HG03575 (cell line): ENCODE results near the gene DDX43.
"Not testable (repeated sequence)": the region's sequence is repeated elsewhere in the genome, so short reads cannot be mapped to it uniquely, and the experiment has no call there.

Source experiments
- ATAC-seq: cut with Tn5 transposase; IDR thresholded peaks from one replicate; pipeline ENCODE4 v1.9.1; 2021; ENCODE audit not compliant: unreplicated experiment, insufficient number of reproducible peaks, low FRiP score; ENCODE audit errors: extremely low read depth

Gene DDX43

DNA sequence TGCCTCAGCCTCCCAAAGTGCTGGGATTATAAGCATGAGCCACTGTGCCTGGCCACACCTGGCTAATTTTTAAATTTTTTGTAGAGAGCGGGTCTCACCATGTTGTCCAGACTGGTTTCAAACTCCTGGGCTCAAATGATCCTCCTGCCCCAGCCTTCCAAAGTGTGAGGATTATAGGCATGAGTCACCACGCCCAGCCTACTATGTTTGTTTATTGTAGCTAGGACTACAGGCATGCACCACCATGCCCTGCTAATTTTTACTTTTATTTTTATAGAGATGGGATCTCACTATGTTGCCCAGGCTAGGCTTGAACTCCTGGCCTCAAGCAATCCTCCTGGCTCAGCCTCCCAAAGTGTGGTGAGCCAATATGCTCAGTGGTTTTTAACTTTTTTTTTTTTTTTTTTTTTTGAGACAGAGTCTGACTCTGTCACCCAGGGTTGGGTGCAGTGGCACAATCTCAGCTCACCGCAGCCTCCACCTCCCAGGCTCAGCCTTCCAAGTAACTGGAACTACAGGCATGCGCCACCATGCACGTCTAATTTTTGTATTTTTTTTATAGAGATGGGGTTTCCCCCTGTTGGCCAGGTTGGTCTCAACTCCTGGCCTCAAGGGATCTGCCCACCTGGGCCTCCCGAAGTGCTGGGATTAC is 12.0 kb upstream of the DDX43 start:
- ATAC-seq: no peak

DNA sequence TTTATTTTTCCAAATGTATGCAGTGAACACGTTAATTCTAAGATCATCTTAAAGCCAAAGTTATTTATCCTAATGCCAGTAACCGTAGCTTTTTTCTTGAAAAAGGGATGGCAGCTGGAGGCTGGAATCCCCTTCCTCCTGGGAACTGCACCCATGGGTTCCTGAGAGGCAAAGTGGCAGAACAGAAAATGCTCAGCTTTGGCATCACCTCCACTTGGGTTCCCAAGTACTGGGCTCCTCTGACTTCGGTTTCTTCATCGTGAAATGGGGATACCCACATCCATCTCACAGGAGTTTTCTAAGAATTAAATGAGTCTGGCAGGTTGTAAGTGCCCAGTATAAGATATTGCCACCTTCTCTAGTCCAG is 6.2 kb upstream of the DDX43 start:
- ATAC-seq: no peak

DNA sequence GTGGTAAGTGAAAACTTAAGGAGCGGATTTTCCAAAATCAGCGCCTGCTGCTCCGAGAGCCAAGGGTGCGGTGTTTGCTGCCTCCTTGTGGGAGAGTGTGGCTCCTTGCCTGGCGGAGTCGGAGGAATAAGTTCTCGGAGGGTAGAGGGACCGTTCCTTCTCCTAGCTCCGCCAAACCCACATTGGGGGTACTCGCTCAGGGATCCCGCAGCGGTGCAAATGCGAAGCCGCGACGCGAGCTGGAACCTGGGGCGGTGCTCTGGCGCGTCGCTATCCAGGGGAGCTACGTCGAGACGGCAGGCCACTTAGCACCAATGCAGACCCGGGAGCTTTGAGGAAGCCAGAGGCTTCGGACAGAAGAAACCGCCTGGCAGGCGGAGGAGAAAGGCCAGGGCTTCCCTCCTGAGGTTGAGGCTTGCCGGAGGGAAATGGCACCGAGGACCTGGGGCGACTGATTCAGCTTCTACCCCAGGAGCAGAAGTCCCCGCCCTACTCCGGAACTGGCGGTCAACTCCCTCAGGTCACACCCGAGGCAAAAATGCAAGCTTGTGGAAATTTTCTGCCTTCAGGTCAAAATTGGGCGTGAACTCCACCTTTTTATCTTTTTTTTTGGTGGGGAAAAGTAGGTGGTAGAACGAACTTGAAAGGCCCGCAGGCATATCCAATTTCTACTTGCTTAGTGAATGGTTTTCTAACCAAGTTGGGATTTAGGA is 5.7 kb upstream of the DDX43 start:
- no peak for ATAC-seq

DNA sequence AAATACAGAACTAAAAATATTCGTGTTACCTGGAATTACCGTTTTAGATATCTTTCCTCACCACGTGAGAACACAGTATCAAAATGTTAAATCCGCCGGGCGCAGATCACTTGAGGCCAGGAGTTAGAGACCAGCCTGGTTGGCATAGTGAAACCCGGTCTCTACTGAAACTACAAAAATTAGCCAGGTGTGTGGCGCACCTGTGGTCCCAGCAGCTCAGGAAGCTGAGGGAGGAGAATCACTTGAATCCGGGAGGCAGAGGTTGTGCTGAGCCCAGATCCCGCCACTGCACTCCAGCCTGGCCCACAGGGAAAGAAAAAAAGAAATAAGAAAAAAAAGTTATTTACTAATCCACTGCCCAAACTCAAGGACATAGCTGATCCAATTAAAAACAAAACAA is 4.8 kb upstream of the DDX43 start:
- ATAC-seq: no peak

- ATAC-seq: no peak
Measured at GRCh38 chr6:73391675-73392074, 3.0 kb upstream of the DDX43 start.

- not testable (repeated sequence) for ATAC-seq
Measured at GRCh38 chr6:73392188-73392587, 2.4 kb upstream of the DDX43 start.

- ATAC-seq: no peak
Measured at GRCh38 chr6:73393278-73393677, 1.4 kb upstream of the DDX43 start.

DNA sequence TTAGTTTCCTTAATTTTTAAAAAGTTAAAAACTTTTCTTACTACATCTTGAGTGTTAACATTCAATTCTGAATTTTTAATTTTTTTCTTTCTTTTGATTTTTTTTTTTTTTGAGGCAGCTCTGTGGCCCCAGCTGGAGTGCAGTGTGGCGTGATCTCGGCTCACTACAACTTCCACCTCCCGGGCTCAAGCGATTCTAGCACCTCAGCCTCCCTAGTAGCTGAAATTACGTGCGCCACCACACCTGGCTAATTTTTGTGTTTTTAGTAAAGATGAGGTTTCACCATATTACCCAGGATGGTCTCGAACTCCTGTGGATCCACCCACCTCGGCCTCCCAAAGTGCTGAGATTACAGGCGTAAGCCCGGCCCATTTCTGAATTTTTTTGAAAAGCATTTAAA is 1.2 kb downstream of the DDX43 start:
- no peak for ATAC-seq

GRCh38 chr6:73400656-73401055 is 6.0 kb downstream of the DDX43 start:
- ATAC-seq: no peak

DNA sequence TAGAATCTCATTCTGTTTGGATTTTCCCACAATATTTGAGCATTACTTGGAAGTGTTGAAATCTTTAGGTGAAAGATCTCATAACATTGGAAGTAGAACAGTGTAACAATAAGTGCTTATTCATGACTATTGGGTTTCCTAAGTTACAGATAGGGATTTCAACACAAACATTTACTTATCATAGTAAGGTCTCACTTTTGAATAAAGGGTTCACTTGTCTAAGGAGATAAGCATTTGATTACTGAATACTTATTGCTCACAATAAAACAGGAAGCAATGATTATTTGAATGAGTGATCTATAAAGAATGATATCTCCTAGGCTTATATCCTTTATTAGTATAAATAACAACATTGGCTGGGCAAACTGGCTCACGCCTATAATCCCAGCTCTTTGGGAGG is 14.8 kb downstream of the DDX43 start:
- ATAC-seq: no peak

- ATAC-seq: no peak
Measured at GRCh38 chr6:73413102-73413501, 18.5 kb downstream of the DDX43 start.

DNA sequence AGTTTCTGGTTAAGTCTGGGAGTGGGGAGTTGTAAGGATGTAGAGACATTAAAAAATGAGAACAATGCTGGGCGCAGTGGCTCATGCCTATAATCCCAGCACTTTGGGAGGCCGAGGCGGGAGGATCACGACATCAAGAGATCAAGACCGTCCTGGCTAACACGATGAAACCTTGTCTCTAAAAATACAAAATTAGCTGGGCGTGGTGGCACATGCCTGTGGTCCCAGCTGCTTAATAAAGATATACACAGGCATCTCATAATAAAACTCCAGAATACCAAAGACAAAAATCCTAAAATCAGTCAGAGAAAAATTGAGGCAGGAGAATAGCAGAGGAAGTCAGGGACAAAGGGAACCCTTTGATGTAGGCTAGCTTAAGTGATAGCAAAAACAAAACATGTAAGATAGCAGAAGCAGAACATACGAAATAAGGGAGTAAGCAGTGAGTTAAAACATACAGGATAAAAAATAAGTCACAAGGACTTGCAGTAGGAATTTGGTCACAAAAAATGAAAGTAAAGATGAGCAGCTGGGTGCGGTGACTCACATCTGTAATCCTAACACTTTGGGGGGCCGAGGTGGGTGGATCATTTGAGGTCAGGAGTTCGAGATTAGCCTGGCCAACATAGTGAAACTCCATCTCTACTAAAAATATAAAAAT is 23.6 kb downstream of the DDX43 start:
- no peak for ATAC-seq

DNA sequence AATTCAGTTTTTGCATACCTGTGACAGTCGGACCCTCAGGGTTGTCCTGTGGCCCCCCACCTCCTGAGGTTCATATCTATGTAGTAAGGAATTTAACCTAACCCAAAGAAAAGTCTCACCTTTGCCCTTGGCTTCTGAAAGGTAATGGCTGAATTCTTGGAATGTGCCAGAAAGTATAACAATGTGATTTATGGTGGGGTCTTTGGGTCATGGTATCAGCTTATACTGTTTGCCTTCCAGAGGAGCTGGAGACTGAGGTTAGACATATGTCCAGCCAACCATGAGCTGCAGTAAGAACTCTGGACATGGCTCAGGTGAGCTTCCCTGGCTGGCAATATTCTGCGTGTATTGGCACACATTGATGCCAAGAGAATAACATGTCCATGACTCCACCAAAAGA is 26.9 kb downstream of the DDX43 start:
- ATAC-seq: no peak

DNA sequence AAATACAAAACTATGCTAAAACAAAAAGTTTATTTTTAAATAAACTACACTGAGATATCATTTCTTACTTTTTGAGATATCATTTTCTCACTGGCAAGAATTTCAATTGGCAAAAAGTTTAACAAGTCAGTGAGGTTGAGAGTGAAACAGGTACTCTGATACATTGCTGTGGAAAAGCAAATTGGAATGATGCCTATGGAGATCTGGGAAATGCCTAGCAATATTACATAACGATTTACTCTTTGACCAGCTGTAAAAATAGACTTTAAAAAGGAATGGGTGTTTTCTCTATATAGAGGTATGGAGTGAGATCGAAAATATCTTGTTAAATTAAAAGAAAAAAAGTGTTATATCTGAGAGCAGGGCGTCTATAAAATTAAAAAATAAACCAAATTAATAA is 40.6 kb downstream of the DDX43 start:
- ATAC-seq: no peak

DNA sequence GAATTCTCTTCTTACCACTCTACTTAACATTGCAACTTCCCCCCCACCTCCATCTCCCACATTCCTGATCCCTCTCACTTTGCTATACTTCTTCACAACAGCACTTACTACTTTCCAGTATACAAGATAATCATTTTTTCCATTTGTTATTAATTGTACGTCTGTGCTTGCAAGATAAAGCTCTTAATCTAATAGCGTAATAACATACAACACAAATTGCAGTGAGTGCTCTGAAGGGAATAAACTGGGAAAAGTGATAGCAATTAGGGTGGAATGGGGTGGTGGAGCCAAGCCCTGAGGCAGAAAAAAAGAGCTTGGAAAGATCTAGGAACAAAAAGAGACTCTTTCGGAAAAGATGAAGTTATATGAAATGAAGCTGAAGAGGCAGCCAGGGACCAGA is 48.9 kb downstream of the DDX43 start:
- no peak for ATAC-seq

GRCh38 chr6:73451223-73452106 is 56.8 kb downstream of the DDX43 start:
- ATAC-seq: no peak

GRCh38 chr6:73452107-73452461 is 57.5 kb downstream of the DDX43 start, which contains the start of gene CGAS:
TSS of gene CGAS (minus strand) at chr6:73452297. CDS start at chr6:73452181, 116 bp downstream.
- ATAC-seq: peak; percentile 43

GRCh38 chr6:73455865-73456629 is 61.4 kb downstream of the DDX43 start:
- no peak for ATAC-seq

DNA sequence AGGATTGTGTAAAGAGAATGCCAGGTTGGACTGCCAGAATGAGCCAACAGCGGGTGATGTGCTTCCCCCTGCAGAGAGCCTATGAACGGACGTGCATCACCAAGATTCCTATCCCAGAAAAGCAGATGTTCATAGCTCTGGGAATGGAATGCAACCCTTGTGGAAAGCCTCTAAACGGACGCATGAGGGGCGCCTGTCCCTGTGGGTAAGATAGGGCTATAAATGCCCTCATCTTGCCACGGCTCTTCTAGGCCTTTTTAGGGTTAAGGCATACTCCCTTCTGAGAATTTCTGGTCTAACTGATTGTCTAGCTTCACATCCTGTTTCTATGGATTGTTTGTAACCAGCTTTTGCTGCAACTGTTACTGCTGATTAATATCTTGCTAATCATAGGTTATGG is 64.8 kb downstream of the DDX43 start:
- not testable (repeated sequence) for ATAC-seq
